Ascending aorta (tissue), 2 donors: ENCODE results near the gene SEBOX. TPM values are rescaled to one million over a fixed set of nuclear protein-coding genes. Genes with fewer than 3 reads are reported as not detected.

ENCODE experiments used
- DNase-seq, 2 donors: peaks; one replicate each; pipeline ENCODE4 v3.0.0-alpha.2; 2019; ENCODE audit warnings: low spot score in 2 of 2
- H3K27ac ChIP-seq, 2 donors: fragments of 200-600 bp; sonication (generic); one replicate each; pipeline ENCODE4 v1.5.1; 2016 to 2017; ENCODE audit warnings: mild to moderate bottlenecking in 1 of 2
- H3K27me3 ChIP-seq: fragments of 200-600 bp; sonication (generic); one replicate; pipeline ENCODE4 v1.5.1; 2017
- H3K36me3 ChIP-seq, 2 donors: fragments of 200-600 bp; sonication (generic); one replicate each; pipeline ENCODE4 v1.5.1; 2016
- H3K4me1 ChIP-seq, 2 donors: fragments of 200-600 bp; sonication (generic); one replicate each; pipeline ENCODE4 v1.5.1; 2016 to 2017; ENCODE audit warnings: mild to moderate bottlenecking in 1 of 2
- H3K4me3 ChIP-seq, 2 donors: fragments of 200-600 bp; sonication (generic); one replicate each; pipeline ENCODE4 v1.5.1; 2016 to 2017; ENCODE audit warnings: mild to moderate bottlenecking in 1 of 2
- H3K9me3 ChIP-seq, 2 donors: fragments of 200-600 bp; sonication (generic); one replicate each; pipeline ENCODE4 v1.5.1; 2016
- intact Hi-C: fragments of 100-400 bp; cut with DNase I; formaldehyde crosslinking; loops from one replicate; pipeline ENCODE4 v1.15.1; 2023
- total RNA-seq: library from RNA; depleted of rRNA; stranded (reverse); fragments of >200 nt; gene quantifications from one replicate; pipeline ENCODE4 v1.1.0, GENCODE V29; 2016
- TF ChIP-seq, protein P1 (sequence below), 3 experiments: fragments of 200-600 bp in 2 of 3; fragments of 450-650 bp in 1 of 3; sonication (generic) in 2 of 3; IDR thresholded peaks; one replicate each; pipeline ENCODE4 v1.5.1; 2016 to 2019; ENCODE audit warnings: antibody characterized with exemption in 3 of 3, mild to moderate bottlenecking in 1 of 3, moderate library complexity in 1 of 3

SEBOX gene
- total RNA-seq, 1 donor from 2014 or later = not detected

DNA sequence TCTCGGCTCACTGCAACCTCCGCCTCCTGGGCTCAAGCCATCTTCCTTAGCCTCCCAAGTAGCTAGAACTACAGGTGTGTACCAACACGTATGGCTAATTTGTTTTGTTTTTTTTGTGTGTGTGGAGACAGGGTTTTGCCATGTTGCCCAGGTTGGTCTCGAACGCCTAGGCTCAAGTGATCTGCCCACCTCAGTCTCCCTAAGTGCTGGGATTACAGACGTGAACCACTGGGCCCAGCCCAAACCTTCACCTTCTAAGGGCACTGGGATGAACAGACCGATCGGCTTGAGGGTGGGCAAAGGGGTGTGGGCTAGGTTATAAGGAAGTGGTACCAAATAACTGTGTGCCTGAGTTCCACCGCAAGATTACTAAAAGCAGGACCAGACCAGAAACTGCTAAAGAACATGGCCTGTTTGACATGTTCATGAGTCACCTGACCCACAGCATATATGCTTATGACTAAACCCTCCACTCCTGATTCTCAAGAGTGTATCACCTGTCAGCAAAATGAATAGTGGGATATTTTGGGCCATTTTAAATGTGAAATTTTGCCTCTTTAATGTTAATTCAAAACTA is 37.9 kb downstream of the SEBOX start:
- H3K27ac ChIP-seq = no peak overlapping the region
- TF ChIP-seq, protein P1, sequence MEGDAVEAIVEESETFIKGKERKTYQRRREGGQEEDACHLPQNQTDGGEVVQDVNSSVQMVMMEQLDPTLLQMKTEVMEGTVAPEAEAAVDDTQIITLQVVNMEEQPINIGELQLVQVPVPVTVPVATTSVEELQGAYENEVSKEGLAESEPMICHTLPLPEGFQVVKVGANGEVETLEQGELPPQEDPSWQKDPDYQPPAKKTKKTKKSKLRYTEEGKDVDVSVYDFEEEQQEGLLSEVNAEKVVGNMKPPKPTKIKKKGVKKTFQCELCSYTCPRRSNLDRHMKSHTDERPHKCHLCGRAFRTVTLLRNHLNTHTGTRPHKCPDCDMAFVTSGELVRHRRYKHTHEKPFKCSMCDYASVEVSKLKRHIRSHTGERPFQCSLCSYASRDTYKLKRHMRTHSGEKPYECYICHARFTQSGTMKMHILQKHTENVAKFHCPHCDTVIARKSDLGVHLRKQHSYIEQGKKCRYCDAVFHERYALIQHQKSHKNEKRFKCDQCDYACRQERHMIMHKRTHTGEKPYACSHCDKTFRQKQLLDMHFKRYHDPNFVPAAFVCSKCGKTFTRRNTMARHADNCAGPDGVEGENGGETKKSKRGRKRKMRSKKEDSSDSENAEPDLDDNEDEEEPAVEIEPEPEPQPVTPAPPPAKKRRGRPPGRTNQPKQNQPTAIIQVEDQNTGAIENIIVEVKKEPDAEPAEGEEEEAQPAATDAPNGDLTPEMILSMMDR (IDR thresholded peaks at IDR 0.05) = no peak
- intact Hi-C loops = no loop called here
- H3K4me3 ChIP-seq = no peak overlapping the region
- no peaks in the 10 kb centered on the region for H3K9me3 ChIP-seq
- H3K27me3 ChIP-seq = no peaks in the 10 kb centered on the region
- DNase-seq = peak in 1 of 2 donors; percentile 27
- no peaks in the 10 kb centered on the region for H3K4me1 ChIP-seq
- H3K36me3 ChIP-seq = peaks cover 32 to 47% of the 10 kb centered on the region in 2 donors

DNA sequence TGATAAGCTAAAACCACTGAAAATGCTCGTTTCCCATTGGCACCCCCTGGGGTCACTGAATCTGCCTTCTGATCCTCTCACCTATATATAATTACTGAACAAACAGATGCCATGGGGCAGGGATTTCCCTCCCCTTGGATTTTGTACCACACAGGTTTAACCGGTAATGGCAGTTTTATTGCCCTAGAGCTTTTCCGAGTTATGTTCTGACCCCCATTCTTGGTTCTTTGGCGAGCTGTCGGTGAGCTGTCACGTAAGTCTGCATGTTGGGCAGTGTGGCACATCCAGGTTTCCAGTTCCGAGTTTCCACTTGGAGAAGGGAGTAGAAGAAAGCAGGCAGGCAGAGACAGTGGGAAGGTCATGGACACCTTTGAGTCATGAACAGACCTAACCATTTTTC is 38.9 kb downstream of the SEBOX start:
- Histone ChIP-seq H3K27ac (no peak overlapping the region), H3K27me3 (no peaks in the 10 kb centered on the region), H3K4me1 (no peaks in the 10 kb centered on the region), H3K36me3 (peaks cover 27 to 38% of the 10 kb centered on the region in 2 donors), H3K4me3 (no peak overlapping the region), H3K9me3 (no peaks in the 10 kb centered on the region)
- intact Hi-C loops = no loop called here
- DNase-seq = peak in 1 of 2 donors; percentile 47
- TF ChIP-seq, protein P1 (IDR thresholded peaks at IDR 0.05) = no peak

DNA sequence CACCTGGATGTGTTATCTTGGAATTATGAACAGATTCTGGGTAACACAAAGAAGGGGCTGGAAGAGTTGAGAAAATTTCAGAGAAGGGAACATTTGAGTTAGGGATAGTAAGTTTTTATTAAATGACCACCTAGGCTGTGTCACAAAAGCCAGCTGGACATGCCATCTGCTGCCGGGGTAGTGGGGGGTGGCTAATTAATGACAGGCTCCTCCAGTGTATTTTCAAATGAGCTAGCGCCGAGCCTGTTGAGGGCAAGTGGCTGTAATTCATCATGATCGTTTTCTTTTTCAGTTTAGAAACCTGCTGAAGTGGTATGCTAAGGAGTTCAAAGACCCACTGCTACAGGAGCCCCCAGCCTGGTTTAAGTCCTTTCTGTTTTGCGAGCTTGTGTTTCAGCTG is 39.8 kb downstream of the SEBOX start:
- intact Hi-C loops = no loop called here
- TF ChIP-seq, protein P1 (IDR thresholded peaks at IDR 0.05) = no peak
- Histone ChIP-seq H3K36me3 (peaks cover 19 to 30% of the 10 kb centered on the region in 2 donors), H3K9me3 (no peaks in the 10 kb centered on the region), H3K4me3 (no peak overlapping the region), H3K4me1 (no peaks in the 10 kb centered on the region), H3K27ac (no peak overlapping the region), H3K27me3 (no peaks in the 10 kb centered on the region)
- no peak for DNase-seq

DNA sequence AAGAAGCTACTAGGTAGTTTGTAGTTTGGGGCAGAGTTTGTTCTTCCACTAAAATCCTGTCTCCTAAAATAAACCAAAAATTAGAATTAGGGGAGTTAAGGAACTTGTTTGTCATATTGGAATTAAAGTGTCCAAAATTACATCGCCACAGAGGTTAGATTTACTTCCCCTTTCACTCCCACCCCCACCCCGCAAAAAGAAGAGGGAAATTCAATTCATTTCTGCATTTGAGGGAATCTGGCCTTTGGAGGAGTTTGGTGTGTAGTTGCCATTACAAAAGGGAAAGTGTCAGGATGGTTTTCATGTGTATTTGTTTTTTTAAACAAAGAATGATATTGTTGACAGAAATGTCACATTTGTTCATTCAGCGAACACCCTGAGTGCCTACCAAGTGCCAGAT is 40.2 kb downstream of the SEBOX start:
- no peak for DNase-seq
- intact Hi-C loops = no loop called here
- no peak overlapping the region for H3K4me3 ChIP-seq

DNA sequence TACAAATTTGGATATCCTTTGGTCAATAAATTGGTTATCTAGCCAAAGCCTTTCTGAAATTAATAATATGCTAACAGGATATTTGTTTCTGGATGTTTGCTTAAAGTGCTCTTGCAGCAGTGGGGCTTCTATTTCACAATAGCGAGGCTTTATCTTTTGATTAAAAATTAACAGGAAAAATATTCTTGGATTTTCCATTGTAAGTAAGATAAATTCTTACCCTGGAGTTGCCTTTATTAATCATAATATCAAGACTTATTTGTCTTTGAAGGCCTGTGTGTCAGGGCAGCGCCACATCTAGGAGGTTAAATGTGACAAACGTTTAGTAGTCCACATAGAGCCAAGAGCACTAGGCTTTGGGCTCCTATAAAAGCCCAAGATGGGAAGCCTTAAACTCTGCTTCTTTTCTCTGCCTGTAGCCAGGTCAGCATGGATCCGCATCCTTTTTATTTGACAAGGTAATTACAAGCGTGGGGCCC is 40.7 kb downstream of the SEBOX start:
- intact Hi-C loops = no loop called here
- DNase-seq = no peak
- H3K36me3 ChIP-seq = peaks cover 12 to 23% of the 10 kb centered on the region in 2 donors
- TF ChIP-seq, protein P1 (IDR thresholded peaks at IDR 0.05) = no peak
- no peaks in the 10 kb centered on the region for H3K9me3 ChIP-seq
- no peak overlapping the region for H3K27ac ChIP-seq
- H3K4me1 ChIP-seq = peaks cover 0 to 5% of the 10 kb centered on the region in 2 donors
- H3K4me3 ChIP-seq = no peak overlapping the region
- H3K27me3 ChIP-seq = no peaks in the 10 kb centered on the region

More for the DNA sequence above, 40.2 kb downstream of the SEBOX start:
- TF ChIP-seq, protein P1 (IDR thresholded peaks at IDR 0.05) = no peak
- H3K27ac ChIP-seq = no peak overlapping the region
- H3K9me3 ChIP-seq = no peaks in the 10 kb centered on the region
- no peaks in the 10 kb centered on the region for H3K27me3 ChIP-seq
- H3K36me3 ChIP-seq = peaks cover 16 to 27% of the 10 kb centered on the region in 2 donors
- peaks cover 0 to under 1% of the 10 kb centered on the region in 2 donors for H3K4me1 ChIP-seq
